MCF 10A (cell line): ENCODE measurements around the gene OBSCN. TPM values are rescaled to one million over a fixed set of nuclear protein-coding genes. Genes with fewer than 3 reads are reported as not detected.

Experiments used
- BruUV-seq: library from RNA; stranded (reverse); fragments of 400-500 nt; replicated peaks from 2 replicates; lab custom pipeline; 2021; lab: Mats Ljungman, UMichigan
- CTCF ChIA-PET: fragments of 300-600 bp; sonication (Branson Sonifier 250); formaldehyde crosslinking; extraction: SDS; loops from one replicate; lab custom pipeline; 2021; ENCODE audit warnings: antibody characterized with exemption, inconsistent platforms; lab: Yijun Ruan, JAX
- POLR2A ChIA-PET: fragments of 300-600, 350-650 bp; sonication (Branson Sonifier 250); formaldehyde crosslinking; extraction: SDS; loops from one replicate; lab custom pipeline; 2020; ENCODE audit warnings: antibody characterized with exemption, inconsistent platforms; lab: Yijun Ruan, JAX
- DNase-seq: peaks from one replicate; pipeline ENCODE4 v3.0.0-alpha.2; 2018; ENCODE audit not compliant: unreplicated experiment
- H3K27ac Mint-ChIP-seq: one replicate; pipeline ENCODE4 v1.8.0; 2022; ENCODE audit warnings: mild to moderate bottlenecking, low read depth, mixed read lengths; ENCODE audit not compliant: unreplicated experiment
- H3K27me3 Mint-ChIP-seq: one replicate; pipeline ENCODE4 v1.8.0; 2022; ENCODE audit warnings: mixed read lengths; ENCODE audit not compliant: insufficient read depth, unreplicated experiment
- H3K36me3 Mint-ChIP-seq: one replicate; pipeline ENCODE4 v1.8.0; 2022; ENCODE audit warnings: mild to moderate bottlenecking, moderate library complexity, mixed read lengths; ENCODE audit not compliant: insufficient read depth, unreplicated experiment
- H3K4me1 Mint-ChIP-seq: one replicate; pipeline ENCODE4 v1.8.0; 2022; ENCODE audit warnings: mixed read lengths; ENCODE audit not compliant: insufficient read depth, unreplicated experiment
- H3K4me3 Mint-ChIP-seq: one replicate; pipeline ENCODE4 v1.8.0; 2022; ENCODE audit warnings: mild to moderate bottlenecking, moderate library complexity, mixed read lengths; ENCODE audit not compliant: unreplicated experiment
- H3K9me3 Mint-ChIP-seq: one replicate; pipeline ENCODE4 v1.8.0; 2022; ENCODE audit warnings: mixed read lengths; ENCODE audit not compliant: unreplicated experiment
- intact Hi-C: fragments of 100-400 bp; cut with micrococcal nuclease; formaldehyde crosslinking; loops from 2 replicates; pipeline ENCODE4 v1.14.1; 2022
- total RNA-seq: library from RNA; stranded (reverse); gene quantifications from 2 replicates; pipeline ENCODE4 v1.2.3, GENCODE V29; 2022
- TF ChIP-seq, protein P1 (sequence below): fragments of 200-600 bp; IDR thresholded peaks from one replicate; pipeline ENCODE4 v1.8.0; 2022; ENCODE audit warnings: antibody characterized with exemption, mild to moderate bottlenecking; ENCODE audit not compliant: unreplicated experiment

OBSCN gene
- total RNA-seq, 1 experiment from 2014 or later = 22.6 TPM

DNA sequence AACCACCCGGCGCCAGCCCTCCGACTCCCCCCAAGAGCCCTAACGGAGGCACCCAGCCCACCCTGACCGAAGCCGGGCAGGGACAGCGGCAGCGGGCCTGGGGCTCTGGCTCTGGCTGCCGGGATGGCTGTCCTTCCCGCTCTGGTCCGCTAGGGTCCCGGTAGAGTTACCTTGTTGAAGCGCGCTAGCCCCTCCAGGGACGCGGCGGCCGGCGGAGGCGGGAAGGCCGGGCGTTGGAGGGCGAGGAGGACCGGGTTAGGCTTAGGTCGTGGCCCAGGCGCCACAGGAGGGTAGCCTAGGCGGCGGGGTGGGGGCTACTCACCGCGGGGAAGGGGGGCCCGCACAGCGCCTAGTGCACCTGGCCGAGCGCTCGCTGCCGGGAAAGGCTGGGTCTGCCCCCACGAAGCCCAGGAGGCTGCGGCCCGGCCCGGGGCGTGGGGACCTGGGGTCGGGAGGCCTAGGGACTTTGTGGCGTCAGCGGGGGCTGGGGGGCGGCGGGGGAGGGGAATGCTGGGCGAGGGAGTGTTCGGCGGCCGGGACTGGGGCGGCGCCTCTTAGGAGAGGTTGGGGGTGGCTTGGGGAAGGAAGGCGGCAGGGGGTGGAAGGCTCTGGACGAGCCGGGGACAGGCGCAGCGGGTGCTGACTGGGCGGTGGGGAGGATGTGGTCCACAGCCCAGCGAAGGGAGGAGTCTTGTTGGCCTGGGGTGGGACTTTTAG, 208.5 kb downstream of the OBSCN start, which contains the start of gene TRIM17:
Gene TRIM17, minus strand, starts transcription at position 645 of the 717 bp plus-strand sequence. CDS start 1,789 bp downstream, outside the sequence.
- intact Hi-C loops = no loop called here
- ChIA-PET POLR2A (interaction anchor here (1.9 kb wide), 1 partner anchor 10 kb away, joined by 11 read pairs; the partner anchor contains the start of gene TRIM11), CTCF (interaction anchor here (1.0 kb wide), 1 partner anchor 251 kb away, joined by 3 read pairs; the partner anchor contains the start of gene IBA57)
- no peaks in the 10 kb centered on the region for H3K4me1 Mint-ChIP-seq
- no peak within 1 kb of the TSS for H3K4me3 Mint-ChIP-seq
- H3K27me3 Mint-ChIP-seq = no peaks in the 10 kb centered on the region
- BruUV-seq = no TSS peak
- no peaks in the 10 kb centered on the region for H3K36me3 Mint-ChIP-seq
- TF ChIP-seq, protein P1, sequence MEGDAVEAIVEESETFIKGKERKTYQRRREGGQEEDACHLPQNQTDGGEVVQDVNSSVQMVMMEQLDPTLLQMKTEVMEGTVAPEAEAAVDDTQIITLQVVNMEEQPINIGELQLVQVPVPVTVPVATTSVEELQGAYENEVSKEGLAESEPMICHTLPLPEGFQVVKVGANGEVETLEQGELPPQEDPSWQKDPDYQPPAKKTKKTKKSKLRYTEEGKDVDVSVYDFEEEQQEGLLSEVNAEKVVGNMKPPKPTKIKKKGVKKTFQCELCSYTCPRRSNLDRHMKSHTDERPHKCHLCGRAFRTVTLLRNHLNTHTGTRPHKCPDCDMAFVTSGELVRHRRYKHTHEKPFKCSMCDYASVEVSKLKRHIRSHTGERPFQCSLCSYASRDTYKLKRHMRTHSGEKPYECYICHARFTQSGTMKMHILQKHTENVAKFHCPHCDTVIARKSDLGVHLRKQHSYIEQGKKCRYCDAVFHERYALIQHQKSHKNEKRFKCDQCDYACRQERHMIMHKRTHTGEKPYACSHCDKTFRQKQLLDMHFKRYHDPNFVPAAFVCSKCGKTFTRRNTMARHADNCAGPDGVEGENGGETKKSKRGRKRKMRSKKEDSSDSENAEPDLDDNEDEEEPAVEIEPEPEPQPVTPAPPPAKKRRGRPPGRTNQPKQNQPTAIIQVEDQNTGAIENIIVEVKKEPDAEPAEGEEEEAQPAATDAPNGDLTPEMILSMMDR = no peak
- H3K27ac Mint-ChIP-seq = no peak within 1 kb of the TSS
- DNase-seq = no peak
- peaks cover 4% of the 10 kb centered on the region for H3K9me3 Mint-ChIP-seq

DNA sequence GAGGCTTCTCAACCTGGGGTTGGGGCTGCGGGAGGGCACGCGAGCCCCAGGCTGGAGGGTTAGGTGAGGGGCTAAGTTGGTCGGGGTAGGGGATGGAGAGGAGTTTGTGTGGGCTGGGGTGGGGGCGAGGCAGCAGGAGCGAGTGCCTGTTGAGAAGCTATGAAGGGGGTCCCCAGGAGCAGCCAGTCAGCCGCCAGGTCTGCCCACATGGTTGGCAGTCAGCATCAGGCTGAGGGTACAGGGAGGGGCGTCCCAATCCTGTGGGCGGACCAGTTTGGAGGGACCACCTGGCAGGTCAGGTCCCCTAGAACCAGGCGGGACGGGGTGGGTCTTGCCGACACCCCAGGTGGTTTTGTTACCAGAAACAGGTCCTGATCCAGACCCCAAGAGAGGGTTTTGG, 209.2 kb downstream of the OBSCN start:
- no TSS peak for BruUV-seq
- POLR2A ChIA-PET = no interaction called here
- Mint-ChIP-seq H3K9me3 (peaks cover 7% of the 10 kb centered on the region), H3K36me3 (no peaks in the 10 kb centered on the region), H3K27ac (no peak overlapping the region), H3K4me1 (no peaks in the 10 kb centered on the region), H3K4me3 (no peak overlapping the region), H3K27me3 (no peaks in the 10 kb centered on the region)
- intact Hi-C loops = no loop called here
- CTCF ChIA-PET = no interaction called here
- TF ChIP-seq, protein P1 = no peak
- no peak for DNase-seq

DNA sequence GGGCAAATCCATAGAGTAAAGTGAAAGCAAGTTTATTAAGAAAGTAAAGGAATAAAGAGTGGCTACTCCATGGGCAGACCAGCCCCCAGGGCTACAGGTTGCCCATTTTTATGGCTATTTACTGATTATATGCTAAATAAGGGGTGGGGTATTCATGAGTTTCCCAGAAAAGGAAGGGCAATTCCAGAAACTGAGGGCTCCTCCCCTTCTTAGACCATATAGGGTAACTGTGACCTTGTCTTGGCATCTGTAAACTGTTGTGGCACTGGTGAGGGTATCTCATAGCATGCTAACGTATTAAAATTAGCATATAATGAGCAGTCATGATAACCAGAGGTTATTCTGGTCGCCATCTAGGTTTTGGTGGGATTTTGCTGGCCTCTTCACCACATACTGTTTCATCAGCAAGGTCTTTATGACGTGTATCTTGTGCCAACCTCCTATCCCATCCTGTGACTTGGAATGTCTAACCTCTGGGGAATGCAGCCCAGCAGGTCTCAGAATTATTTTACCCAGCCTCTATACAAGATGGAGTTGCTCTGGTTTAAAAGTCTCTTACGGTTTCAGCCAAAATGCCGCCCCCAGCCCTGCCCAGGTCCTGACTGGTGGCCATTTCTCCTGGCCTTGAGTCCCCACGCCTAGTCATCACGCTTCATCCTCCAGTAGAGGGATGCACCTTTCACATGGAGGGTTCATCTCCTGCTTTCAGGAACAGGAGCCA, 209.8 kb downstream of the OBSCN start:
- H3K36me3 Mint-ChIP-seq = no peaks in the 10 kb centered on the region
- intact Hi-C loops = no loop called here
- ChIA-PET CTCF (no interaction called here), POLR2A (no interaction called here)
- H3K4me1 Mint-ChIP-seq = no peaks in the 10 kb centered on the region
- no peak overlapping the region for H3K27ac Mint-ChIP-seq
- TF ChIP-seq, protein P1 = no peak
- H3K27me3 Mint-ChIP-seq = no peaks in the 10 kb centered on the region
- H3K4me3 Mint-ChIP-seq = no peak overlapping the region
- H3K9me3 Mint-ChIP-seq = peaks cover 7% of the 10 kb centered on the region
- no peak for DNase-seq
- BruUV-seq = no TSS peak
